HFFc6 (cell line): Measurements from ENCODE around the gene COX14. TPM values are rescaled to one million over a fixed set of nuclear protein-coding genes. Genes with fewer than 3 reads are reported as not detected.
"Not testable (repeated sequence)": the region's sequence is repeated elsewhere in the genome, so short reads cannot be mapped to it uniquely, and the experiment has no call there.

Experiments used
- DNase-seq: peaks from one replicate; pipeline ENCODE4 v3.0.0-alpha.2; 2018
- H3K27ac Mint-ChIP-seq: 2 replicates; pipeline ENCODE4 v1.8.0; 2020; ENCODE audit warnings: mild to moderate bottlenecking, mixed read lengths
- H3K27me3 Mint-ChIP-seq: 2 replicates; pipeline ENCODE4 v1.8.0; 2021; ENCODE audit warnings: mild to moderate bottlenecking, moderate library complexity, mixed read lengths; ENCODE audit not compliant: insufficient read depth
- H3K36me3 Mint-ChIP-seq: 2 replicates; pipeline ENCODE4 v1.8.0; 2021; ENCODE audit warnings: low read depth, mixed read lengths
- H3K4me1 Mint-ChIP-seq: 2 replicates; pipeline ENCODE4 v1.8.0; 2020; ENCODE audit warnings: low read depth, mixed read lengths
- H3K4me3 Mint-ChIP-seq: 2 replicates; pipeline ENCODE4 v1.8.0; 2020; ENCODE audit warnings: mild to moderate bottlenecking, moderate library complexity, mixed read lengths
- H3K9me3 Mint-ChIP-seq: 2 replicates; pipeline ENCODE4 v1.8.0; 2020; ENCODE audit warnings: mild to moderate bottlenecking, mixed read lengths
- CTCF ChIP-seq: fragments of 200-600 bp; sonication (generic); IDR thresholded peaks from 2 replicates; pipeline ENCODE4 v1.5.0; 2021; ENCODE audit warnings: antibody characterized with exemption, mild to moderate bottlenecking
- total RNA-seq, 6 experiments: library from RNA; stranded (reverse); fragmentation: NEBNext Ultra II Directional; extraction: Animal tissue kit (Norgen Biotek cat#: 25700); gene quantifications; 2 replicates in 1 of 6; 3 replicates in 5 of 6; pipeline ENCODE4 v1.2.3, GENCODE V29; 2021

The COX14 gene
- total RNA-seq, 6 experiments from 2014 or later: 44.4 to 77.8 (median 53.4) TPM

GRCh38 chr12:50132505-50133135, 20.6 kb downstream of the COX14 start:
- Mint-ChIP-seq H3K4me1 (peaks cover 21% of the 10 kb centered on the region), H3K4me3 (no peak overlapping the region), H3K27me3 (peaks cover 4% of the 10 kb centered on the region), H3K9me3 (no peaks in the 10 kb centered on the region), H3K36me3 (peaks cover 34% of the 10 kb centered on the region), H3K27ac (peak overlapping the region; percentile 4; the same call in 1 of the 2 replicates)
- DNase-seq: peak; percentile 16
- peak; percentile 75 for TF ChIP-seq CTCF

- Mint-ChIP-seq H3K9me3 (no peaks in the 10 kb centered on the region), H3K4me1 (no peaks in the 10 kb centered on the region), H3K36me3 (peaks cover 9% of the 10 kb centered on the region; the same call in 1 of the 2 replicates), H3K4me3 (no peak overlapping the region), H3K27me3 (peaks cover 3% of the 10 kb centered on the region; the same call in 1 of the 2 replicates), H3K27ac (no peak overlapping the region; the same call in 1 of the 2 replicates)
- DNase-seq: no peak
- TF ChIP-seq CTCF: no peak
Measured at GRCh38 chr12:50142993-50143392, 31.0 kb downstream of the COX14 start.

- TF ChIP-seq CTCF: no peak
- no peak overlapping the region for H3K27ac Mint-ChIP-seq
- H3K4me1 Mint-ChIP-seq: no peaks in the 10 kb centered on the region
Measured at GRCh38 chr12:50145439-50145838, 33.4 kb downstream of the COX14 start.

GRCh38 chr12:50147281-50147680, 35.2 kb downstream of the COX14 start:
- Mint-ChIP-seq H3K4me3 (no peak overlapping the region), H3K27ac (no peak overlapping the region), H3K27me3 (peaks cover 3% of the 10 kb centered on the region), H3K4me1 (peaks cover 16% of the 10 kb centered on the region), H3K36me3 (no peaks in the 10 kb centered on the region), H3K9me3 (no peaks in the 10 kb centered on the region)
- no peak for TF ChIP-seq CTCF
- DNase-seq: no peak

More at GRCh38 chr12:50145439-50145838, 33.4 kb downstream of the COX14 start:
- DNase-seq: no peak
- Mint-ChIP-seq H3K36me3 (peaks cover 4% of the 10 kb centered on the region; the same call in 1 of the 2 replicates), H3K27me3 (peaks cover 3% of the 10 kb centered on the region; the same call in 1 of the 2 replicates), H3K9me3 (no peaks in the 10 kb centered on the region), H3K4me3 (no peak overlapping the region)

- not testable (repeated sequence) for DNase-seq, H3K27me3 Mint-ChIP-seq, H3K36me3 Mint-ChIP-seq, H3K4me3 Mint-ChIP-seq, H3K27ac Mint-ChIP-seq, H3K9me3 Mint-ChIP-seq
- peaks cover 16% of the 10 kb centered on the region for H3K4me1 Mint-ChIP-seq
Measured at GRCh38 chr12:50148011-50148410, 36.0 kb downstream of the COX14 start.

- H3K27ac Mint-ChIP-seq: no peak overlapping the region
Measured at GRCh38 chr12:50149311-50149710, 37.3 kb downstream of the COX14 start.

More at GRCh38 chr12:50149311-50149710, 37.3 kb downstream of the COX14 start:
- Mint-ChIP-seq H3K4me1 (peaks cover 16% of the 10 kb centered on the region), H3K27me3 (no peaks in the 10 kb centered on the region; the same call in 1 of the 2 replicates), H3K9me3 (no peaks in the 10 kb centered on the region), H3K4me3 (no peak overlapping the region), H3K36me3 (no peaks in the 10 kb centered on the region)
- TF ChIP-seq CTCF: no peak
- no peak for DNase-seq
